ENCODE data around the gene UGCG. TPM values are rescaled to one million over a fixed set of nuclear protein-coding genes. Genes with fewer than 3 reads are reported as not detected.

The UGCG gene
- total RNA-seq, 1 experiment from 2014 or later = 32.6 TPM

DNA sequence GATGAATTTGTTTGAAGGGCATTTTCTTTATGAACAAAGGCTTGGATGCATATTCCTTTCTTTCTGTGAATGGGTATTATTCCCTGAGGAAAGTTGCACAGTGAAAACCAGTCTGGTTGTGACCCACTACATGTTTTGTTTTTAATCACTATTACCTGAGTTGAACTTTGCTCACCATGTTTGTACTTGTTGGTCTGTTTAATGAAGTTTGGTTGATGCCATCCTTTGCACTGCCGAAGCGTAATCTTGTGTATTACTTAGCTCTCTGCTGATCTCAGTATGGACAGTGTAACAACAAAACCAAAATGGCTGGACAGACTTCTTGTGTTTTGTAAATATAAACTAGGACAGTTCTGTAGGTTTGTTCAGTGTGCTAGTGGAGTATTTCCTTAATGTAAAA lies 38.1 kb downstream of the UGCG start:
- Histone ChIP-seq H3K79me2 (ENCODE audit: insufficient read depth, low read length) (no peaks in the 10 kb centered on the region; the same call in 1 of the 2 replicates), H3K36me3 (ENCODE audit: control insufficient read depth in 1 of 2, insufficient read depth in 2 of 2, low read length in 2 of 2) (peaks cover 17 to 30% of the 10 kb centered on the region in 2 experiments), H2AFZ (ENCODE audit: low read depth, low read length, poor library complexity, severe bottlenecking) (no peak overlapping the region), H3K27me3 (ENCODE audit: insufficient read depth, low read length) (no peaks in the 10 kb centered on the region), H4K20me1 (ENCODE audit: insufficient read depth) (no peaks in the 10 kb centered on the region), H3K27ac (ENCODE audit: low read depth, low read length) (no peak overlapping the region), H3K4me1 (ENCODE audit: control insufficient read depth in 1 of 2, insufficient read depth in 2 of 2, low read length in 2 of 2) (no peaks in the 10 kb centered on the region; a peak in 1 of 4 replicates), H3K9me3 (ENCODE audit: control insufficient read depth in 1 of 2, insufficient read depth in 1 of 2, low read depth in 1 of 2, low read length in 2 of 2) (no peaks in the 10 kb centered on the region), H3K9me2 (ENCODE audit: insufficient read depth) (no peaks in the 10 kb centered on the region), H3K4me3 (replicated peaks in 1 of 2; ENCODE audit: low read depth in 1 of 2, low read length in 2 of 2) (no peak overlapping the region), H3K9ac (ENCODE audit: low read length) (no peak overlapping the region), H3K4me2 (ENCODE audit: low read length) (no peak overlapping the region)
- BruUV-seq (replicated peaks) = no TSS peak
- CTCF ChIA-PET = no interaction called here
- no peak for TF ChIP-seq SIN3A (IDR thresholded peaks at IDR 0.05; ENCODE audit: low read depth)
- TF ChIP-seq POLR2AphosphoS5 (IDR thresholded peaks at IDR 0.05; ENCODE audit: low read depth, low read length) = no peak
- TF ChIP-seq ZFX (IDR thresholded peaks at IDR 0.05) = no peak
- TF ChIP-seq CBX3 (IDR thresholded peaks at IDR 0.05; ENCODE audit: low read depth) = no peak
- no peak for TF ChIP-seq FOSL1 (IDR thresholded peaks at IDR 0.05; ENCODE audit: low read depth)
- TF ChIP-seq YY1 (IDR thresholded peaks at IDR 0.05; ENCODE audit: extremely low read depth, insufficient replicate concordance, low read depth, low read length) = no peak
- TF ChIP-seq CTCF (IDR thresholded peaks at IDR 0.05 in 2 of 3, conservative IDR thresholded peaks at IDR 0.05 in 1 of 3; ENCODE audit: borderline replicate concordance in 1 of 3, insufficient read depth in 1 of 3, low read depth in 2 of 3, low read length in 2 of 3) = no peak
- no peak for TF ChIP-seq POLR2A (IDR thresholded peaks at IDR 0.05; ENCODE audit: borderline replicate concordance, extremely low read depth, insufficient read depth, insufficient read length)
- RAD21 ChIA-PET (ENCODE audit: low non-redundant PET in 1 of 2, low total read pairs in 2 of 2, uncharacterized antibody in 2 of 2, unreplicated experiment in 2 of 2) = no interaction called here
- ATAC-seq = no peak
- DNase-seq (ENCODE audit: low read depth, low spot score) = no peak
- intact Hi-C loops (cut with micrococcal nuclease) = no loop called here
- POLR2A ChIA-PET = no interaction called here

DNA sequence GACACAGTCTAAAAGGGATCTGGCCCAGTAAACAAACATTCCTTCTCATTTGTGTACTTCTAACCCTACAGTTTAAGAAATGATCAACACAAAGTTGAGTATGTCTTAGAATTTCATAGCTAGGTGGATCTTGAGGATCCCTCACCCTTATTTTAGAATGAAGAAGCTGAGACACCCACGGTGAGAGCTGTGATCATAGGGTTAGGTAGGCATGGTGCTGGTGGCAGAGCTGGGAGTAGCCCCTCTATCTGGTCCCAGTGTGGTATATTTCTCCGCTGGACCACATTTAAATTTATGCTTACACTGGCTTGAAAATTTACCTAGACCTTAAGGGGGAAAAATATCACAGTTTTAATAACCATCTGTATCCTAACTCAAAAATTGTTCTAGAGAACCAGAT lies 39.8 kb downstream of the UGCG start:
- H4K20me1 ChIP-seq (ENCODE audit: insufficient read depth) = no peaks in the 10 kb centered on the region
- peaks cover 13 to 30% of the 10 kb centered on the region in 2 experiments for H3K36me3 ChIP-seq (ENCODE audit: control insufficient read depth in 1 of 2, insufficient read depth in 2 of 2, low read length in 2 of 2)
- no peaks in the 10 kb centered on the region for H3K9me3 ChIP-seq (ENCODE audit: control insufficient read depth in 1 of 2, insufficient read depth in 1 of 2, low read depth in 1 of 2, low read length in 2 of 2)
- ChIA-PET CTCF (no interaction called here), RAD21 (ENCODE audit: low non-redundant PET in 1 of 2, low total read pairs in 2 of 2, uncharacterized antibody in 2 of 2, unreplicated experiment in 2 of 2) (interaction anchor here (0.5 to 0.8 kb wide), 2 partner anchors 139 to 187 kb away, joined by 3 to 4 read pairs; no protein-coding TSS in a partner anchor), POLR2A (interaction anchor here (1.1 kb wide), 1 partner anchor 24 kb away, joined by 3 read pairs; no protein-coding TSS in a partner anchor)
- no peak for ATAC-seq
- no peaks in the 10 kb centered on the region for H3K79me2 ChIP-seq (ENCODE audit: insufficient read depth, low read length)
- H3K9me2 ChIP-seq (ENCODE audit: insufficient read depth) = no peaks in the 10 kb centered on the region
- intact Hi-C loops (cut with micrococcal nuclease) = no loop called here
- no peak overlapping the region for H3K4me3 ChIP-seq (replicated peaks in 1 of 2; ENCODE audit: low read depth in 1 of 2, low read length in 2 of 2)
- no peak overlapping the region for H3K27ac ChIP-seq (ENCODE audit: low read depth, low read length)
- no peak overlapping the region for H2AFZ ChIP-seq (ENCODE audit: low read depth, low read length, poor library complexity, severe bottlenecking)
- BruUV-seq (replicated peaks) = TSS peak; percentile 1
- no peak overlapping the region for H3K4me2 ChIP-seq (ENCODE audit: low read length)
- H3K9ac ChIP-seq (ENCODE audit: low read length) = no peak overlapping the region
- DNase-seq (ENCODE audit: low read depth, low spot score) = no peak
- H3K4me1 ChIP-seq (ENCODE audit: control insufficient read depth in 1 of 2, insufficient read depth in 2 of 2, low read length in 2 of 2) = no peaks in the 10 kb centered on the region; a peak in 1 of 4 replicates
- TF ChIP-seq SIN3A (IDR thresholded peaks at IDR 0.05; ENCODE audit: low read depth) = no peak
- TF ChIP-seq, protein P1, sequence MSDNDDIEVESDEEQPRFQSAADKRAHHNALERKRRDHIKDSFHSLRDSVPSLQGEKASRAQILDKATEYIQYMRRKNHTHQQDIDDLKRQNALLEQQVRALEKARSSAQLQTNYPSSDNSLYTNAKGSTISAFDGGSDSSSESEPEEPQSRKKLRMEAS (IDR thresholded peaks at IDR 0.05) = no peak
- H3K27me3 ChIP-seq (ENCODE audit: insufficient read depth, low read length) = no peaks in the 10 kb centered on the region
